NT2/D1 (cell line): Measurements from ENCODE around the gene TET1.

Source experiments
- SUZ12 ChIP-seq: IDR thresholded peaks from 2 replicates; pipeline ENCODE4 v1.6.1; 2011; ENCODE audit not compliant: insufficient read length, insufficient read depth; ENCODE audit errors: extremely low read depth
- YY1 ChIP-seq: IDR thresholded peaks from 2 replicates; pipeline ENCODE4 v1.6.1; 2011; ENCODE audit not compliant: insufficient read length, insufficient read depth

- no peak for TF ChIP-seq YY1
- no peak for TF ChIP-seq SUZ12
Observed at GRCh38 chr10:68655620-68656126, 95.5 kb downstream of the TET1 start.
